NCI-H1436 treated with DMSO at 0.1 percent for 48 hours (cell line): Measurements from ENCODE around the gene ALKBH8.
"Not testable (repeated sequence)": the region's sequence is repeated elsewhere in the genome, so short reads cannot be mapped to it uniquely, and the experiment has no call there.

Experiments used
- DNase-seq: peaks from one replicate; lab custom pipeline; 2025; lab: John Stamatoyannopoulos, UW

ALKBH8 gene, protein sequence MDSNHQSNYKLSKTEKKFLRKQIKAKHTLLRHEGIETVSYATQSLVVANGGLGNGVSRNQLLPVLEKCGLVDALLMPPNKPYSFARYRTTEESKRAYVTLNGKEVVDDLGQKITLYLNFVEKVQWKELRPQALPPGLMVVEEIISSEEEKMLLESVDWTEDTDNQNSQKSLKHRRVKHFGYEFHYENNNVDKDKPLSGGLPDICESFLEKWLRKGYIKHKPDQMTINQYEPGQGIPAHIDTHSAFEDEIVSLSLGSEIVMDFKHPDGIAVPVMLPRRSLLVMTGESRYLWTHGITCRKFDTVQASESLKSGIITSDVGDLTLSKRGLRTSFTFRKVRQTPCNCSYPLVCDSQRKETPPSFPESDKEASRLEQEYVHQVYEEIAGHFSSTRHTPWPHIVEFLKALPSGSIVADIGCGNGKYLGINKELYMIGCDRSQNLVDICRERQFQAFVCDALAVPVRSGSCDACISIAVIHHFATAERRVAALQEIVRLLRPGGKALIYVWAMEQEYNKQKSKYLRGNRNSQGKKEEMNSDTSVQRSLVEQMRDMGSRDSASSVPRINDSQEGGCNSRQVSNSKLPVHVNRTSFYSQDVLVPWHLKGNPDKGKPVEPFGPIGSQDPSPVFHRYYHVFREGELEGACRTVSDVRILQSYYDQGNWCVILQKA

GRCh38 chr11:107565219-107565937 is at the start of gene ALKBH8:
ALKBH8 (minus strand) TSS chr11:107565735; CDS start chr11:107560893, 4,842 bp downstream.
- no peak for DNase-seq

DNA sequence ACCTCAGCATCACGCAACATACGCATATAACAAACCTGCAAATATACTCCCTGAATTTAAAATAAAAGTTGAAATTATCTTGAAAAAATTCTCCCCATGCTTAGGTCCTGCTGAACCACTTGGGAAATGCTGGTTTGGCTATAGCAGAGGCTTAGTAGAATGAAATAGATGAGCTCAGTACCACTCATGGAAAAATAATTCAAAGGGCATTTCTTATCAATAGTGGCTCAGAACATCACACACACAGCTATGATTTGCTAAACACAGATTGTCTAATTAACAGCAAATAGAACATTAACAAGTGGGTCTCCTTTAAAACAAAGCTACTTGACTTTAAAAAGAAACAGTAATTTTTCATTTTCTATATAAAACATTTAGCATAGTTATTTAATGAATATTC is 46.9 kb upstream of the ALKBH8 start:
- DNase-seq = no peak

DNA sequence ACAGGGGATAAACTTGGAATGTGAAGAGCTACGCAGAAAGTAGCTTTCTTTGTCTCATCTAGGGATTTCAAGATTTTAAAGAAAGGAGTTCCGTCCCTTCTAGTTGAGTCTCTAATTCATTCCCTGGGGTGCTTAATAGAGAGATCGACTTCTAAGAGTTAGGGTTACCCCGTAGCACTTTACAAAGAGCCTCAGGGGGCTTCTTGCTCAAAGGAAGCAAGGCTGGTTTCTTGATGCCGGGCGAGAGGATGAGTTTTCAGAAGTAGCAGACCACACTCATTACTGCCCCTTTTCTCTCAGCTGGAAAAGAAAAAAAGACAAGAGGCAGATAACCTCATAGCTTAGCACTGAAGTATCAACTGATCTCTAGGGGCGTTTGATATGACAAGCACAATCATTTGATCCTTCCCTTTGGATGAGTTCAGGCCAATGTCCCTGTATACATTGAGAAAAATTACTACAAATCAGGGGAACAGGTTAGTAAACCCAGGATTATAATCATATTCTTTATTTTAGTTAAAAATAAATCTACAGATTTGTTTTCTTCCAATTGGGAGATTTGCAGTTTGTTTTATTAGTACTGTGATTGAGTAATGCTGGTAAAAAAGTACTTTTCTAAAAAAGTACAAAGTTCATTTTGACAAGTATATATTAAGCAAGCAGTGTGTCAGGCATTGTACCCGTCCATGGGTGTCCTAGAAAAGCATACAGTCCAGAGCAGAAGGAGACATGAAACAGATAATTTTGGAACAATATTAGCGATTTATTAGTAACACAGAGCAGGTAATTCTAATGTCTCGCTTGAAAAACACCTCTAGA is 44.1 kb upstream of the ALKBH8 start:
- DNase-seq = no peak

GRCh38 chr11:107608809-107609208 is 43.3 kb upstream of the ALKBH8 start:
- DNase-seq = no peak

- DNase-seq = no peak
Observed at GRCh38 chr11:107606141-107606540, 40.6 kb upstream of the ALKBH8 start.

DNA sequence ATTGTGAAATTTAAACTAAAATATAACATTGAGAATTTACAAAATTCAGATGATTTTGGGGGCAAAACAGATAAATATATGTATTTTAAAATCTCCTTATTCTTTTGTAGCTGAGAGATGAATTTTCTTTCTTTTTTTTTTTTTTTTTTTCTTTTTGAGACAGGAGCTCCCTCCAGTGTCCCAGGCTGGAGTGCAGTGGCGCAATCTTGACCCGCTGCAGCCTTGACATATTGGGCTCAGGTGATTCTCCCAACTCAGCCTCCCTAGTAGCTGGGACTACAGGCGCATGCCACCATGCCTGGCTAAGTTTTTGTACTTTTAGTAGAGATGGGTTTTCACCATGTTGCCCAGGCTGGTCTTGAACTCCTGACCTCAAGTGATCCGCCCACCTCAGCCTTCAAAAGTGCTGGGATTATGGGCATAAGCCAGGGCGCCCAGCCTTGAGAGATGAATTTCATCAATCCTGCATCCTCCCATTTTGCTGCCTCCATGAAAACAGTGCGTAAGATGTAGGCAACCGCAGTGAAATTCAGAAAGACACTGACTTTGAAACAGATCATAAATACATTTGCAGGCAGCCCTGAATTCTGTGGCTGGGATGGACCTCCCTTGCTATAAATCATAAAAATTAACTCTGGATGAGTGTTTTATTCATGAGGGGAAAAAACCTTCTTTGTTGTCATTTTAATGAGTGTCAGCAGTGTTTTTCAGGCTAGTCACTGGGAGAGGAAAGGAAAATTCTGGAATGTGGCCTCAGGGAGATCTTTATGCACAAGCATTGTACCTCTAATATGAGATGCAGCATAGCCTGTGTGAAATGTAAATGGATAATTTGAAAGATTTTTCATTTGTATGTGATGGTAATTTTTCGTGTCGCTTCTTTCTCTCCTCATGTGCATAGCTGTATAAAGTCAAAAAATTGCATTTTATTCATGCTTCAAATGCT is 39.8 kb upstream of the ALKBH8 start:
- DNase-seq = no peak

GRCh38 chr11:107598225-107599139 is 32.9 kb upstream of the ALKBH8 start:
- DNase-seq = no peak

DNA sequence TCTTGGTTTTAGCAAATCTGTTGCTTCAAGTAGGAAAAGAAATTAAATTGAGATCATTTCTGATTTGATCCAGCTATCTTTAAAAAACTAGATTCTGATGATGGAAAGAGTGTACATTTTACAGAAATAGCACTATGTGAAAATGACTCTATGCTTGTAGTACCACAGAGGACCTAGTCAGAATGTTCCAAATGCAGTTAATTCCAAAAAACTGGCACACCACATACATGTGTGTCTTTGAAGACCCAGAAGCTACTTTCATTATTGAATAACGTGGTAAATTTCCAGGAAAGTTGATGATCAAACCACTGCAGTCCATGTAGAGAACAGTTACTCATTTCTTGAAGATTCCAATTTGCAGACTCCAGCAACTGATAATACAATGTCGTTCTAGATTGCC is 29.2 kb upstream of the ALKBH8 start:
- DNase-seq = no peak

DNA sequence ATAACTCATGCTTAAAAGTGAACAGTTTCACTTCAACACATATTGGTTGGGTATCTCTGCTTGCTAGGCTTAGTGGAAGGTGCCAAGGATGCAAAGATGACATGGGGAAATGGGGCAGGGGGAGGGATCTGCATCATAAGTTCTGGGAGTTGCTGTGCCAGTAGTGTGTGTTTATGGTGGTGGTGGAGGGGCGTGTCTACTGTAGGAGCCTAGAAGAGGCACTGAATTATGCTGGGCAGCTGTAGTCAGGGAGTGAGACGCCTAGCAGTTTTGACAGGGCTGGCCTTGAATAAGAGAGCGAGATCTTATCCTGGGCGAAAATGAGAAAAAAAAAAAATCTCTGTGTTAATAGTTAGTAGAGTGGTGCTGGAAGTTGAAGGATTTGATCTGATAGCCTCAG is 28.4 kb upstream of the ALKBH8 start:
- no peak for DNase-seq

GRCh38 chr11:107592813-107593212 is 27.3 kb upstream of the ALKBH8 start:
- DNase-seq = no peak

- DNase-seq = no peak
Observed at GRCh38 chr11:107592231-107592590, 26.7 kb upstream of the ALKBH8 start.

DNA sequence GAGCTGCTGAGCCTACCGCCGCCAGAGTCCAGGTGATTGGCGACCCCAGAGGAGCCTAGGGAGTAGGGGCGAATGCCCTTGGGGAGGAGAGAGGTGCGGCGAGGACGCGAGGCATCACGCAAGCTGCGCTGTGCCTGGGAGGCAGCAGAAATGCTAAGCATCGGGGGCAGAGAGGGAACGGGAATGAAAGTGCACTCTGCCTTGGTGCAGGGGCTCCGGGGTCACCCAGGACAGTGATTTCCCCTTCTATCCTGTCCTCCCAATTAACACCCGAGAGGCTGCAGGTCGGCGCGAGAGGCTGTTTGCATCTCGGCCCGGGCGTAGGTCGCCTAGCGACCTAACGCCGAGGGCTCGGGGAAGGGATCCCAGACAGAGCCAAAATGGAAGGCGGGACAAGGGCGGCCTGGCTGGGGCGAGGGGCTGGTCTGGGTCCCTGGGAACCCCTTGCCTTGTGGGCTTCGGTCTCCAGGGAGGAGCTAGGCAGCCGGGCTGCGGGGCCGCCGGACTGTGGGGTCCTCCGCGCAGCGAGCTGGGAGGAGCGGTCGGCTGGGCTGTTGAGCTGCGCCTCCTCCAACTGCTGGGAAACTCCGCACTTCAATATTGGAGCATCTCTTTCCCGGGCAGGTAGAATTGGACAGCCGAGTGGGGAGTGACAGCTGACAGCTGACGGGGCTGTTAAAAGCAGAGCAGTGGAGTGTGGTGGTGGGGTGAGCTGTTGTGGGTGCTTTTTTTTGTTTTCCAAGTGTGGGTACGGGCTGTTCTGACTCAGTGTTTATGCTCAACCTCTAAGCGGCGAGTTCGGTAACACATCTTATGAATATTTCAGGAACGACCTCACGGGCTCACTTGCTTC is 26.1 kb upstream of the ALKBH8 start:
- no peak for DNase-seq

- no peak for DNase-seq
Observed at GRCh38 chr11:107590460-107591377, 25.2 kb upstream of the ALKBH8 start, which contains the start of gene ELMOD1. ELMOD1 (plus strand) TSS chr11:107591147; CDS start chr11:107618190, 27,043 bp downstream.

DNA sequence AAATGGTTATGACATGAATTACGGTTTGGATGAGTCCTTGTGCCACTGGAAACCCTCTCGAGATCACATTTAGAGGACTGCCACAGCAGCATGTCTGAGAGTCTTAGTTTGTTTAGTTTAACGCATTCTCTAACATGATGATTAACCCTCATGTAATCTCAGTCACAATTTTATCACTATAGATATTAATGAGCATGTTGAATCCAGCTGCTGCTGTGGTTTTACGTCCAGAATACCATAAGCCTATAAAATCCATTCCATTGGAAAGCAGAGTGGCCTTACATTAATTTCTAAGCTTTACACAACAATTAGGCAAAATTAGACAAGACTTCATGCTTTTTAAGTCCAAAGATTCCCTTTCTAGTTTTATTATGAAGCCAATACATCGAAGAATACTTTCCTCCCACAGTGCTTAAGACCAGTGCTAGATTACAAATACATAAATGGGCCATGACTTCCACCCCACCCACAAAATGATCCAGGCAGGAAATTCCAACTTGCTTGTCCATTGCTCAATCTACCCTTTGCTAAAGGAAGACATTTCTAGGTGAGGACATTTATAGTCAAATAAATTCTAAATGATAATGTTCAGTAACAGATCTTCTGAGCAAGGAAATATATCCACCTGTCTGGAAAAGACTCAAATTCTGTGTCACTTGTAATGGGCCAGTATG is 21.9 kb upstream of the ALKBH8 start:
- DNase-seq = no peak

- no peak for DNase-seq
Observed at GRCh38 chr11:107583629-107584195, 18.2 kb upstream of the ALKBH8 start.

DNA sequence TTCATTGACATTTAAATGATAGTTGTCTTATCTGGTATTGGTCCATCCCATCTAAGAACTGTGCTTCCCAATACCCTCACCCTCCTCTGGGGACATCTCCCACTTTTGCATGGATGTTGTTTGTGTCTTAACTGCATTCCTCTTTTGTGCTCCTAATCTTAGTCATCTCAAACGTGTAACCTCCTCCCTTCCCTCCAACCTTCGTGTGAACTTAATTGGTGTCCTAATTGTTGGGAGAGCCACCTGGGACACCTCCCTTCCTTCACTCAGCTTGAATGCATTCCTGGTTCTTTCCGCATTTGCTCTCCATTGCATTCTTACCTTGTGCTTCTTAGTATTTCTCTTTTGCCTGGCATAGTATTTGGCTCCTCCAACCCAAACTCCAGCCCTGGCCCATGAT is 15.6 kb upstream of the ALKBH8 start:
- DNase-seq = no peak

GRCh38 chr11:107579169-107579568 is 13.6 kb upstream of the ALKBH8 start:
- DNase-seq = not testable (repeated sequence)
